HepG2 (cell line): Measurements from ENCODE around the gene SEMA3B. TPM values are rescaled to one million over a fixed set of nuclear protein-coding genes. Genes with fewer than 3 reads are reported as not detected.

Source experiments
- ATAC-seq: fragments of 200-7000 bp; cut with Tn5 transposase; 3 replicates; pipeline ENCODE4 v1.9.1; 2020; ENCODE audit warnings: mild to moderate bottlenecking, moderate library complexity
- Bru-seq: library from RNA; stranded (reverse); fragments of 400-500 nt; gene quantifications from one replicate; lab custom pipeline; 2021; lab: Mats Ljungman, UMichigan
- BruChase-seq, 2 experiments: library from RNA; stranded (reverse); fragments of 400-500 nt; gene quantifications; one replicate each; lab custom pipeline; 2021; lab: Mats Ljungman, UMichigan
- BruUV-seq: library from RNA; stranded (reverse); fragments of 400-500 nt; replicated peaks from 2 replicates; lab custom pipeline; 2021; lab: Mats Ljungman, UMichigan
- CTCF ChIA-PET: fragments of 300-600 bp; formaldehyde crosslinking; extraction: SDS; loops from one replicate; lab custom pipeline; 2021; ENCODE audit warnings: low total read pairs, inconsistent platforms, low intra/inter-chr PET ratio; lab: Yijun Ruan, JAX
- POLR2A ChIA-PET: fragments of 350-600 bp; sonication (Branson Sonifier 250); formaldehyde crosslinking; loops from one replicate; lab custom pipeline; 2020; ENCODE audit warnings: antibody characterized with exemption, inconsistent platforms; lab: Yijun Ruan, JAX
- DNase-seq: peaks from one replicate; pipeline ENCODE4 v3.0.0-alpha.2; 2015; ENCODE audit warnings: low spot score
- FAIRE-seq: peaks from 3 replicates; lab custom pipeline; 2011; peaks lifted over from hg19 to GRCh38; lab: Jason Lieb, UNC
- H2AFZ ChIP-seq: one replicate; pipeline ENCODE4 v1.6.1; 2011; ENCODE audit warnings: low read length, inconsistent platforms
- H3K27ac ChIP-seq: fragments of 300-600 bp; 3 replicates; pipeline ENCODE4 v1.8.0; 2011; ENCODE audit warnings: mixed run types, mild to moderate bottlenecking, mixed read lengths, low read length, inconsistent platforms; ENCODE audit not compliant: insufficient read depth; ENCODE audit errors: extremely low read length
- H3K27me3 ChIP-seq, 2 experiments: fragments of 200-600 bp in 1 of 2; 2 replicates in 1 of 2; 3 replicates in 1 of 2; pipeline versions ENCODE4 v1.6.0 to v1.8.0; 2011; ENCODE audit warnings: low read length in 2 of 2, mild to moderate bottlenecking in 2 of 2, moderate library complexity in 2 of 2, inconsistent platforms in 1 of 2; ENCODE audit not compliant: insufficient read depth in 2 of 2, control insufficient read depth in 1 of 2
- H3K36me3 ChIP-seq, 2 experiments: fragments of 200-600 bp in 1 of 2; replicated peaks in 1 of 2; 2 replicates in 1 of 2; 3 replicates in 1 of 2; pipeline versions ENCODE4 v1.5.1 to v1.8.0; 2011; ENCODE audit warnings: low read length in 2 of 2, inconsistent platforms in 1 of 2; ENCODE audit not compliant: insufficient read depth in 2 of 2, control insufficient read depth in 1 of 2
- H3K4me1 ChIP-seq: 2 replicates; pipeline ENCODE4 v1.5.1; 2012; ENCODE audit warnings: low read length, inconsistent platforms; ENCODE audit not compliant: insufficient read depth
- H3K4me2 ChIP-seq: 2 replicates; pipeline ENCODE4 v1.6.0; 2011; ENCODE audit warnings: low read depth, low read length, inconsistent platforms
- H3K4me3 ChIP-seq, 3 experiments: fragments of 200-600 bp in 1 of 3; sonication (generic), shearing (Covaris generic) in 1 of 3; replicated peaks in 1 of 3; 2 replicates each; pipeline ENCODE4 v1.5.1; 2011 to 2016; ENCODE audit warnings: low read length in 3 of 3, inconsistent platforms in 2 of 3, low read depth in 2 of 3, mild to moderate bottlenecking in 2 of 3, control low read depth in 1 of 3, mixed read lengths in 1 of 3; ENCODE audit not compliant: insufficient read depth in 1 of 3
- H3K79me2 ChIP-seq: one replicate; pipeline ENCODE4 v1.6.1; 2011; ENCODE audit warnings: low read length, inconsistent platforms; ENCODE audit not compliant: insufficient read depth
- H3K9ac ChIP-seq: 2 replicates; pipeline ENCODE4 v1.6.0; 2011; ENCODE audit warnings: mild to moderate bottlenecking, low read depth, low read length, inconsistent platforms; ENCODE audit not compliant: insufficient read depth
- H3K9me3 ChIP-seq: 2 replicates; pipeline ENCODE4 v1.5.1; 2012; ENCODE audit warnings: mild to moderate bottlenecking, low read length
- H4K20me1 ChIP-seq: 2 replicates; pipeline ENCODE4 v1.6.0; 2011; ENCODE audit warnings: inconsistent platforms, mild to moderate bottlenecking, low read length, moderate library complexity; ENCODE audit not compliant: insufficient read depth
- ARID2 ChIP-seq: sonication (generic); formaldehyde crosslinking; IDR thresholded peaks from 2 replicates; pipeline ENCODE4 v1.8.1; 2022; ENCODE audit warnings: mild to moderate bottlenecking, missing genetic modification reagents, borderline replicate concordance
- CREB1 ChIP-seq, 2 experiments: fragments of 450-650 bp in 1 of 2; IDR thresholded peaks; 2 replicates each; pipeline ENCODE4 v1.6.1; 2016 to 2017; ENCODE audit warnings: control low read depth in 1 of 2, mild to moderate bottlenecking in 1 of 2, missing compliant biosample characterization in 1 of 2, missing genetic modification characterization in 1 of 2
- ELF1 ChIP-seq: sonication (generic); formaldehyde crosslinking; IDR thresholded peaks from 2 replicates; pipeline ENCODE4 v1.4.0; 2020; ENCODE audit warnings: missing genetic modification reagents
- GPN1 ChIP-seq: sonication (generic); formaldehyde crosslinking; IDR thresholded peaks from 2 replicates; pipeline ENCODE4 v1.5.1; 2020; ENCODE audit warnings: missing genetic modification reagents, borderline replicate concordance
- PHF21A ChIP-seq: sonication (generic); formaldehyde crosslinking; IDR thresholded peaks from 2 replicates; pipeline ENCODE4 v1.5.0; 2020; ENCODE audit warnings: mild to moderate bottlenecking, missing genetic modification reagents
- POLR2A ChIP-seq, 2 experiments: IDR thresholded peaks; 2 replicates each; pipeline ENCODE4 v1.6.1; 2011; ENCODE audit warnings: low read depth in 2 of 2, low read length in 2 of 2, mild to moderate bottlenecking in 1 of 2, moderate library complexity in 1 of 2; ENCODE audit not compliant: insufficient read depth in 1 of 2
- POLR2G ChIP-seq: fragments of 200-400 bp; formaldehyde crosslinking; IDR thresholded peaks from 2 replicates; pipeline ENCODE4 v1.6.1; 2018; ENCODE audit warnings: mild to moderate bottlenecking, low read depth, low read length, moderate library complexity
- SAP130 ChIP-seq: IDR thresholded peaks from 2 replicates; pipeline ENCODE4 v1.6.1; 2016; ENCODE audit warnings: low read depth
- SP5 ChIP-seq: IDR thresholded peaks from 2 replicates; pipeline ENCODE4 v1.6.1; 2016; ENCODE audit warnings: low read depth, borderline replicate concordance
- TAF15 ChIP-seq: fragments of 200-400 bp; formaldehyde crosslinking; IDR thresholded peaks from one replicate; pipeline ENCODE4 v1.6.1; 2018; ENCODE audit warnings: mild to moderate bottlenecking, low read depth, low read length; ENCODE audit not compliant: poor library complexity, severe bottlenecking
- ZBTB7B ChIP-seq: sonication (generic); formaldehyde crosslinking; IDR thresholded peaks from 2 replicates; pipeline ENCODE4 v1.4.0; 2020; ENCODE audit warnings: missing genetic modification reagents
- ZMYM2 ChIP-seq: sonication (generic); formaldehyde crosslinking; IDR thresholded peaks from 2 replicates; pipeline ENCODE4 v1.8.0; 2022; ENCODE audit warnings: mild to moderate bottlenecking, missing genetic modification reagents
- WGBS: methylation state at CpG from one replicate; pipeline ENCODE4 v1.1.6; 2017; ENCODE audit warnings: low lambda C conversion rate; 5-methylcytosine and 5-hydroxymethylcytosine counted together
- in situ Hi-C: cut with HindIII; loops from 2 replicates; pipeline ENCODE4 v1.10.0; 2017; ENCODE audit warnings: low pct_unique_long_range_greater_than_20kb; ENCODE audit not compliant: extremely low pct_ligation_motif_present
- intact Hi-C: fragments of 100-400 bp; cut with micrococcal nuclease; formaldehyde crosslinking; loops from one replicate; pipeline ENCODE4 v1.10.0; 2022; ENCODE audit not compliant: unreplicated experiment
- long read RNA-seq, 2 experiments: library from RNA in 1 of 2; library from polyadenylated mRNA in 1 of 2; stranded (forward) in 1 of 2; unstranded in 1 of 2; transcript quantifications; one replicate each; pipeline ENCODE4 v2.0.0, GENCODE V29; 2019 to 2022
- polyA minus RNA-seq, 3 experiments: library from RNA; depleted of rRNA, polyadenylated mRNA; stranded (reverse); fragments of >200 nt; gene quantifications; 2 replicates each; pipeline ENCODE4 v1.2.3, GENCODE V29; 2011; ENCODE audit warnings: low replicate concordance in 1 of 3
- polyA plus RNA-seq, 8 experiments: library from polyadenylated mRNA; depleted of rRNA in 3 of 8; stranded (reverse) in 7 of 8; unstranded in 1 of 8; fragments of >200 nt; fragmentation: Illumina TruSeq in 4 of 8; extraction: Trizol in 4 of 8; gene quantifications; 2 replicates each; pipeline versions ENCODE4 v1.2.1 to v1.2.3, GENCODE V29; 2011 to 2016; ENCODE audit warnings: low read depth in 4 of 8, missing spikeins in 1 of 8, mixed read lengths in 1 of 8; ENCODE audit not compliant: insufficient read depth in 1 of 8
- total RNA-seq, 5 experiments: library from RNA; depleted of rRNA; stranded (reverse); fragments of >200 nt; fragmentation: Illumina TruSeq; extraction: Trizol; gene quantifications; 2 replicates each; pipeline ENCODE4 v1.2.3, GENCODE V29; 2016; ENCODE audit warnings: low read depth in 1 of 5
- TF ChIP-seq, protein P1 (sequence below): sonication (generic); formaldehyde crosslinking; IDR thresholded peaks from 2 replicates; pipeline ENCODE4 v1.4.0; 2020; ENCODE audit warnings: missing genetic modification reagents, borderline replicate concordance
- TF ChIP-seq, protein P2 (sequence below): sonication (generic); formaldehyde crosslinking; IDR thresholded peaks from 2 replicates; pipeline ENCODE4 v1.4.0; 2020; ENCODE audit warnings: missing genetic modification reagents

Gene SEMA3B
- total RNA-seq (2016; rRNA removed; fragmentation: Illumina TruSeq; extraction: Trizol), result 25.6 and 93.2 TPM in 2 replicates
- total RNA-seq (2016; cell fraction: cytosol; rRNA removed; fragmentation: Illumina TruSeq; extraction: Trizol; ENCODE audit: low read depth), result 12.3 and 13.3 TPM in 2 replicates
- 23.5 and 94.1 TPM in 2 replicates for total RNA-seq (2016; cell fraction: insoluble cytoplasmic fraction; rRNA removed; fragmentation: Illumina TruSeq; extraction: Trizol)
- total RNA-seq (2016; cell fraction: membrane; rRNA removed; fragmentation: Illumina TruSeq; extraction: Trizol), result 18.0 and 19.0 TPM in 2 replicates
- total RNA-seq (2016; cell fraction: nucleus; rRNA removed; fragmentation: Illumina TruSeq; extraction: Trizol), result 106 and 120 TPM in 2 replicates
- polyA plus RNA-seq (2011; rRNA removed), result 158 and 173 TPM in 2 replicates
- polyA plus RNA-seq (2011; cell fraction: cytosol; rRNA removed), result 99.8 and 199 TPM in 2 replicates
- 824 and 1,487 TPM in 2 replicates for polyA plus RNA-seq (2011; cell fraction: nucleus; rRNA removed)
- polyA plus RNA-seq (2012), result 48.8 and 75.5 TPM in 2 replicates
- 10.5 and 10.8 TPM in 2 replicates for polyA plus RNA-seq (2016; cell fraction: cytosol; fragmentation: Illumina TruSeq; extraction: Trizol; ENCODE audit: low read depth)
- polyA plus RNA-seq (2016; cell fraction: insoluble cytoplasmic fraction; fragmentation: Illumina TruSeq; extraction: Trizol; ENCODE audit: low read depth), result 26.4 and 37.1 TPM in 2 replicates
- 15.3 and 17.6 TPM in 2 replicates for polyA plus RNA-seq (2016; cell fraction: membrane; fragmentation: Illumina TruSeq; extraction: Trizol; ENCODE audit: low read depth)
- 390 and 409 TPM in 2 replicates for polyA plus RNA-seq (2016; cell fraction: nucleus; fragmentation: Illumina TruSeq; extraction: Trizol; ENCODE audit: insufficient read depth, low read depth)
- polyA minus RNA-seq (2011; rRNA and poly(A)+ RNA removed; ENCODE audit: low replicate concordance), result 84.6 and 160 TPM in 2 replicates
- 55.4 and 70.0 TPM in 2 replicates for polyA minus RNA-seq (2011; cell fraction: cytosol; rRNA and poly(A)+ RNA removed)
- polyA minus RNA-seq (2011; cell fraction: nucleus; rRNA and poly(A)+ RNA removed), result 81.1 and 108 TPM in 2 replicates
- Bru-seq, nascent RNA, result percentile 84 among the genes with signal in this experiment
- percentile 93 among the genes with signal in this experiment for BruChase-seq, experiment 1, labeled RNA remaining after a 6-hour chase
- BruChase-seq, experiment 2, labeled RNA remaining after a 2-hour chase, result percentile 89 among the genes with signal in this experiment
- long read RNA-seq, experiment 1, transcript SEMA3B-212 (17 exons, 2,958 nt), result major isoform, 33 of 109 reads
- long read RNA-seq, experiment 1, transcript SEMA3B-204 (17 exons, 2,755 nt), result major isoform, 33 of 109 reads
- long read RNA-seq, experiment 1, partial matches to known transcripts, result 23 of 109 reads
- long read RNA-seq, experiment 1, other reads (novel, unspliced or antisense), result 18 of 109 reads
- long read RNA-seq, experiment 2, transcript SEMA3B-209 (11 exons, 2,221 nt), result minor isoform, 6 of 335 reads
- long read RNA-seq, experiment 2, transcript SEMA3B-204 (17 exons, 2,755 nt), result major isoform, 76 of 335 reads
- long read RNA-seq, experiment 2, transcript SEMA3B-212 (17 exons, 2,958 nt), result minor isoform, 73 of 335 reads
- long read RNA-seq, experiment 2, partial matches to known transcripts, result 112 of 335 reads
- long read RNA-seq, experiment 2, other reads (novel, unspliced or antisense), result 68 of 335 reads

DNA sequence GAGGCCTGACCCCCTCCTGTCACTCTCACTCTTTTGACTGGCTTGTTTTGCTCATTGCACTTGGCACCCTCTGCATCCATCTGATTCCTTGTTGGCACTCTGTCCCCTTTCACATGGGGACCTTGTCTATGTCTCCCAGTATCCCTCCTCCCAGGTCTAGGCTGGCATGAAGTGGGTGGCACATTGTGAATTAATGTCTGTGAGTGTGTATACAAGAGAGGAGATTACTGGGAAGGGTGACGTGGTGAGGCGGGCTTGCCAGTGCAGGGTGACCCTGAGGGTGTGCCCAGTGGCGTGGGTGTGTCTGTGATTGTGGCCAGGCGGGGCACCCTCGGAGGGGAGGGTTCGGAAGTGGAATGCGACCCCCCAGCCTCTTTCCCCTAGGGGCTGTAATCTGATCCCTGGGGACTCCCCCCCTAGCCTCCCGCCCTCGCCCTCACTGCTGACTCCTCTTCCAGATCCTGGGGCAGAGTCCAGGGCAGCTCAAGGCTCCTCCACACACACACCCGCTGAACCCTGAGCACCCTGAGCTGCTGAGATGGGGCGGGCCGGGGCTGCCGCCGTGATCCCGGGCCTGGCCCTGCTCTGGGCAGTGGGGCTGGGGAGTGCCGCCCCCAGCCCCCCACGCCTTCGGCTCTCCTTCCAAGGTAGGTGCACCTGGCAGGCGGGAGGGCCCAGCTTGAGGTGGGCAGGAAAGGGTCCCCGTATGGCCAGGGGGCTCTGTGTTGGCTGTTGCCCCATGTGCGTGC, at the start of gene SEMA3B:
SEMA3B (plus strand) TSS at position 445 of the 749 bp plus-strand sequence; CDS start at position 539, 94 bp downstream.
- Histone ChIP-seq H3K4me1 (peaks cover 88% of the 10 kb centered on the region), H3K79me2 (peaks cover 33% of the 10 kb centered on the region), H2AFZ (no peak within 1 kb of the TSS), H3K27me3 (no peaks in the 10 kb centered on the region; a peak in 1 of 5 replicates), H3K9ac (peak within 1 kb of the TSS; percentile 94), H3K9me3 (no peaks in the 10 kb centered on the region), H3K36me3 (peaks cover 0 to 2% of the 10 kb centered on the region in 2 experiments; a peak in 3 of 5 replicates), H3K4me3 (peak within 1 kb of the TSS; percentile 71 to 88 (median 83)), H3K4me2 (peak within 1 kb of the TSS; percentile 98), H4K20me1 (no peaks in the 10 kb centered on the region), H3K27ac (peak within 1 kb of the TSS; percentile 88)
- CTCF ChIA-PET, result no interaction called here
- in situ Hi-C loops (no loop called here), intact Hi-C loops (no loop called here)
- WGBS, result 3% methylated on average over 6 of the region's 21 CpGs
- ATAC-seq (peak; percentile 11), FAIRE-seq (no peak), DNase-seq (peak; percentile 71)
- POLR2A ChIA-PET, result interaction anchor here (1.0 to 5.5 kb wide), 12 partner anchors 8 to 73 kb away, joined by 3 to 155 read pairs (median 8); partner anchors contain the start of genes GNAI2, HYAL2, HYAL3 and IFRD2
- no TSS peak for BruUV-seq
- no peak for TF ChIP-seq GPN1 (CRISPR knock-in tag)
- TF ChIP-seq ELF1 (CRISPR knock-in tag), result 0 out of 2 replicates have a peak, but pooled peaks have one; percentile 8
- no peak for TF ChIP-seq ARID2 (CRISPR knock-in tag)
- TF ChIP-seq POLR2A (IDR thresholded peaks at IDR 0.05; ENCODE audit: insufficient read depth in 1 of 2, low read depth in 2 of 2, low read length in 2 of 2), result peak in 1 of 2 experiments; percentile 43; a peak in 2 of 4 replicates
- TF ChIP-seq, protein P1, sequence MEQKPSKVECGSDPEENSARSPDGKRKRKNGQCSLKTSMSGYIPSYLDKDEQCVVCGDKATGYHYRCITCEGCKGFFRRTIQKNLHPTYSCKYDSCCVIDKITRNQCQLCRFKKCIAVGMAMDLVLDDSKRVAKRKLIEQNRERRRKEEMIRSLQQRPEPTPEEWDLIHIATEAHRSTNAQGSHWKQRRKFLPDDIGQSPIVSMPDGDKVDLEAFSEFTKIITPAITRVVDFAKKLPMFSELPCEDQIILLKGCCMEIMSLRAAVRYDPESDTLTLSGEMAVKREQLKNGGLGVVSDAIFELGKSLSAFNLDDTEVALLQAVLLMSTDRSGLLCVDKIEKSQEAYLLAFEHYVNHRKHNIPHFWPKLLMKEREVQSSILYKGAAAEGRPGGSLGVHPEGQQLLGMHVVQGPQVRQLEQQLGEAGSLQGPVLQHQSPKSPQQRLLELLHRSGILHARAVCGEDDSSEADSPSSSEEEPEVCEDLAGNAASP (CRISPR knock-in tag), result peak; percentile 52; the same call in 1 of the 2 replicates
- peak; percentile 45; the same call in 1 of the 2 replicates for TF ChIP-seq CREB1 (IDR thresholded peaks at IDR 0.05)
- no peak for TF ChIP-seq CREB1 (CRISPR knock-in tag; IDR thresholded peaks at IDR 0.05)
- TF ChIP-seq ZBTB7B (CRISPR knock-in tag), result peak; percentile 71
- TF ChIP-seq, protein P2, sequence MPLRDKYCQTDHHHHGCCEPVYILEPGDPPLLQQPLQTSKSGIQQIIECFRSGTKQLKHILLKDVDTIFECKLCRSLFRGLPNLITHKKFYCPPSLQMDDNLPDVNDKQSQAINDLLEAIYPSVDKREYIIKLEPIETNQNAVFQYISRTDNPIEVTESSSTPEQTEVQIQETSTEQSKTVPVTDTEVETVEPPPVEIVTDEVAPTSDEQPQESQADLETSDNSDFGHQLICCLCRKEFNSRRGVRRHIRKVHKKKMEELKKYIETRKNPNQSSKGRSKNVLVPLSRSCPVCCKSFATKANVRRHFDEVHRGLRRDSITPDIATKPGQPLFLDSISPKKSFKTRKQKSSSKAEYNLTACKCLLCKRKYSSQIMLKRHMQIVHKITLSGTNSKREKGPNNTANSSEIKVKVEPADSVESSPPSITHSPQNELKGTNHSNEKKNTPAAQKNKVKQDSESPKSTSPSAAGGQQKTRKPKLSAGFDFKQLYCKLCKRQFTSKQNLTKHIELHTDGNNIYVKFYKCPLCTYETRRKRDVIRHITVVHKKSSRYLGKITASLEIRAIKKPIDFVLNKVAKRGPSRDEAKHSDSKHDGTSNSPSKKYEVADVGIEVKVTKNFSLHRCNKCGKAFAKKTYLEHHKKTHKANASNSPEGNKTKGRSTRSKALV, result no peak
- TF ChIP-seq TAF15, result peak; percentile 59
- TF ChIP-seq SAP130 (CRISPR knock-in tag), result peak; percentile 75
- peak; percentile 32; the same call in 1 of the 2 replicates for TF ChIP-seq SP5
- peak; percentile 71 for TF ChIP-seq POLR2G
- 0 out of 2 replicates have a peak, but pooled peaks have one; percentile 33 for TF ChIP-seq ZMYM2
- peak; percentile 72 for TF ChIP-seq PHF21A (CRISPR knock-in tag)
